Kidney epithelial cell (primary cell): ENCODE data around the gene UPK3A. TPM values are rescaled to one million over a fixed set of nuclear protein-coding genes. Genes with fewer than 3 reads are reported as not detected.

Experiments
- DNase-seq: peaks from one replicate; pipeline ENCODE4 v3.0.0-alpha.2; 2010; ENCODE audit warnings: low read depth
- H3K27me3 ChIP-seq: 2 replicates; pipeline ENCODE4 v1.6.0; 2011; ENCODE audit warnings: low read length; ENCODE audit not compliant: control insufficient read depth, insufficient read depth
- H3K36me3 ChIP-seq: 2 replicates; pipeline ENCODE4 v1.5.1; 2011; ENCODE audit warnings: low read length; ENCODE audit not compliant: control insufficient read depth, insufficient read depth
- H3K4me3 ChIP-seq: 2 replicates; pipeline ENCODE4 v1.5.1; 2011; ENCODE audit warnings: low read depth, mild to moderate bottlenecking, control low read depth, low read length
- CTCF ChIP-seq: IDR thresholded peaks from 2 replicates; pipeline ENCODE4 v1.5.1; 2011; ENCODE audit warnings: mild to moderate bottlenecking, moderate library complexity, low read length, control low read depth, inconsistent platforms; ENCODE audit not compliant: insufficient read depth, poor library complexity, severe bottlenecking
- total RNA-seq: library from RNA; depleted of rRNA; stranded (reverse); fragments of >200 nt; gene quantifications from 2 replicates; pipeline ENCODE4 v1.2.3, GENCODE V29; 2015

The UPK3A gene
- total RNA-seq, 1 donor from 2014 or later = not detected

- TF ChIP-seq CTCF = no peak
- H3K4me3 ChIP-seq = no peak overlapping the region
- H3K27me3 ChIP-seq = no peaks in the 10 kb centered on the region
- no peak for DNase-seq
- H3K36me3 ChIP-seq = no peaks in the 10 kb centered on the region
Measured at GRCh38 chr22:45336971-45337431, 52.3 kb downstream of the UPK3A start.

GRCh38 chr22:45337536-45337935 is 52.8 kb downstream of the UPK3A start:
- Histone ChIP-seq H3K36me3 (no peaks in the 10 kb centered on the region), H3K4me3 (no peak overlapping the region), H3K27me3 (no peaks in the 10 kb centered on the region)
- no peak for DNase-seq
- TF ChIP-seq CTCF = no peak

GRCh38 chr22:45338795-45339194 is 54.0 kb downstream of the UPK3A start:
- no peak for TF ChIP-seq CTCF
- H3K36me3 ChIP-seq = no peaks in the 10 kb centered on the region
- H3K4me3 ChIP-seq = no peak overlapping the region
- DNase-seq = no peak
- H3K27me3 ChIP-seq = no peaks in the 10 kb centered on the region

- no peak for TF ChIP-seq CTCF
- no peaks in the 10 kb centered on the region for H3K36me3 ChIP-seq
- no peak overlapping the region for H3K4me3 ChIP-seq
- H3K27me3 ChIP-seq = no peaks in the 10 kb centered on the region
- no peak for DNase-seq
Measured at GRCh38 chr22:45340323-45340722, 55.6 kb downstream of the UPK3A start.

GRCh38 chr22:45341498-45341897 is 56.7 kb downstream of the UPK3A start:
- no peak for DNase-seq
- no peak for TF ChIP-seq CTCF
- Histone ChIP-seq H3K27me3 (no peaks in the 10 kb centered on the region), H3K36me3 (no peaks in the 10 kb centered on the region), H3K4me3 (no peak overlapping the region)

GRCh38 chr22:45343143-45343542 is 58.4 kb downstream of the UPK3A start:
- no peak for TF ChIP-seq CTCF
- H3K36me3 ChIP-seq = no peaks in the 10 kb centered on the region
- no peak for DNase-seq

More at GRCh38 chr22:45343143-45343542, 58.4 kb downstream of the UPK3A start:
- Histone ChIP-seq H3K27me3 (no peaks in the 10 kb centered on the region), H3K4me3 (no peak overlapping the region)
